ENCODE results near the gene SHISA7. TPM values are rescaled to one million over a fixed set of nuclear protein-coding genes. Genes with fewer than 3 reads are reported as not detected.
A peak's percentile ranks its signal among the peaks of the same experiment; 100 is the strongest.

The SHISA7 gene
- total and polyA plus RNA-seq, 11 donors: not detected

DNA sequence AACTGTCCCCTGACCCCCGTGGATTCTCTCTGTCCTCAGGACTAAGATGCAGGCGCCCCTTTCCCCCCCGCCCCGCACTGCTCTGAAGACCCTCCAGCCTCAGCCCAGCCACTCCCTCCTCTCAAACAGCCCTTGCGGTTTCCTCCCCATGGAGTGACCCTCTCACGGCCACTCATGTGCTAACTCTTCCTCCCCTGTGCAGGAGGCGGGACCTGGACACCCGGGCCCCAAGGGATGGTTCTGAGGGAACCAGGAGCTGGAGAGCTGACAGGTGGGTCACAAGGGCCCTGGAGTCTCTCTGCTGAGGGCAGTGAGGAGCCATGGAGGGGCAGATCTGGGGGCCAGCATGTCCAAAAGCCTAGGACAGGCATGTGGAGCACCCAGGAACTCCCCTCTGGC lies 16.4 kb upstream of the SHISA7 start:
- H3K4me3 ChIP-seq: peak overlapping the region in 2 of 12 donors; percentile 71 to 84
- intact Hi-C loops (cut with DNase I): loop anchor here in 2 of 10 donors (5.0 to 10.0 kb wide), 2 partner anchors 267 to 315 kb away; partner anchors contain the start of gene TNNT1 (in 1 of the 2)

DNA sequence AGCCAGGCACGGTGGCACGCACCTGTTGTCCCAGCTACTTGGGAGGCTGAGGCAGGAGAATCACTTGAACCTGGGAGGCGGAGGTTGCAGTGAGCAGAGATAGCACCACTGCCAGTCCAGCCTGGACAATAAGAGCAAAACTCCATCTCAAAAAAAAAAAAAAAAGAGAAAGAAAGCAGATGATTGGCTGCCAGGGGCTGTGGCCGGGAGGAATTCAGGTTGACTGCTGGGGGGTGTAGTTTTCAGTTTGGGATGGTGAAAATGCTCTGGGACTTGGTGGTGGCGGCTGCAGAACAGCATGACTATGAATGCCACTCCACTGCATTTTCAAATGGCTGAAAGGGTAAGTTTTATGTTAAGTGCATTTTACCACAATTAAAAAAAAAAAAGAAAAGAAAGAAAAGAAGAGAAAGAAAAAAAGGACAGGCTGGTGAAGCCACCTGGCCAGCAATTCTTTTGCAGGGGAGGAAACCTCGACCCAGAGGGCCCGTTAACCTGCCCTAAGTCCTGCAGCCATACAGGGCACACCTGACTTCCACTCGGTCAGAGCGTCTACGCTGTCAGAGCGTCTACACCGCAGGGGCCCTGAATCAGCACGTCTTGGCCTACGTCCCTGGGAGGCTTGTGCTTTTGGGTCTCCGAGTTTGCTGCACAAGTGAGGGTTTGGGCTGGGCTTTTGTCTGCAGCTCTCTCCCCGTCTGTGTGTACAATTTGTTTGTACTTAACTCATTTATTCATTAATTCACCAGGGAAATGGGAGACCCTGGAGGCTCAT lies 14.8 kb upstream of the SHISA7 start:
- Histone ChIP-seq H3K36me3 (peaks cover 0 to 16% (median 7%) of the 10 kb centered on the region in 9 donors), H3K4me3 (no peak overlapping the region), H3K27me3 (peaks cover 0 to 7% (median 0%) of the 10 kb centered on the region in 9 donors), H3K4me1 (peaks cover 0 to 24% (median 9%) of the 10 kb centered on the region in 12 donors), H3K9me3 (no peaks in the 10 kb centered on the region), H3K27ac (no peak overlapping the region)
- DNase-seq (no peak), ATAC-seq (no peak)
- intact Hi-C loops (cut with DNase I): loop anchor here in 2 of 10 donors (5.0 to 10.0 kb wide), 2 partner anchors 266 to 313 kb away; partner anchors contain the start of gene TNNT1 (in 1 of the 2)
- 79 to 90% (median 83%) methylated on average over 16 of the region's 16 CpGs for WGBS, 4 donors
- TF ChIP-seq POLR2A (IDR thresholded peaks at IDR 0.05): no peak
- TF ChIP-seq, protein P1, sequence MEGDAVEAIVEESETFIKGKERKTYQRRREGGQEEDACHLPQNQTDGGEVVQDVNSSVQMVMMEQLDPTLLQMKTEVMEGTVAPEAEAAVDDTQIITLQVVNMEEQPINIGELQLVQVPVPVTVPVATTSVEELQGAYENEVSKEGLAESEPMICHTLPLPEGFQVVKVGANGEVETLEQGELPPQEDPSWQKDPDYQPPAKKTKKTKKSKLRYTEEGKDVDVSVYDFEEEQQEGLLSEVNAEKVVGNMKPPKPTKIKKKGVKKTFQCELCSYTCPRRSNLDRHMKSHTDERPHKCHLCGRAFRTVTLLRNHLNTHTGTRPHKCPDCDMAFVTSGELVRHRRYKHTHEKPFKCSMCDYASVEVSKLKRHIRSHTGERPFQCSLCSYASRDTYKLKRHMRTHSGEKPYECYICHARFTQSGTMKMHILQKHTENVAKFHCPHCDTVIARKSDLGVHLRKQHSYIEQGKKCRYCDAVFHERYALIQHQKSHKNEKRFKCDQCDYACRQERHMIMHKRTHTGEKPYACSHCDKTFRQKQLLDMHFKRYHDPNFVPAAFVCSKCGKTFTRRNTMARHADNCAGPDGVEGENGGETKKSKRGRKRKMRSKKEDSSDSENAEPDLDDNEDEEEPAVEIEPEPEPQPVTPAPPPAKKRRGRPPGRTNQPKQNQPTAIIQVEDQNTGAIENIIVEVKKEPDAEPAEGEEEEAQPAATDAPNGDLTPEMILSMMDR (IDR thresholded peaks at IDR 0.05): no peak

More for the DNA sequence above, 16.4 kb upstream of the SHISA7 start:
- Histone ChIP-seq H3K27ac (peak overlapping the region in 8 of 12 donors; percentile 54 to 97 (median 93)), H3K27me3 (no peaks in the 10 kb centered on the region), H3K36me3 (peaks cover 0 to 16% (median 7%) of the 10 kb centered on the region in 9 donors), H3K4me1 (peaks cover 0 to 24% (median 9%) of the 10 kb centered on the region in 12 donors), H3K9me3 (no peaks in the 10 kb centered on the region)
- peak in 1 of 5 donors; percentile 33 for DNase-seq
- WGBS, 4 donors: 59 to 64% (median 63%) methylated on average over 8 of the region's 8 CpGs
- no peak for TF ChIP-seq POLR2A (IDR thresholded peaks at IDR 0.05)
- TF ChIP-seq, protein P1 (IDR thresholded peaks at IDR 0.05): no peak
- no peak for ATAC-seq

DNA sequence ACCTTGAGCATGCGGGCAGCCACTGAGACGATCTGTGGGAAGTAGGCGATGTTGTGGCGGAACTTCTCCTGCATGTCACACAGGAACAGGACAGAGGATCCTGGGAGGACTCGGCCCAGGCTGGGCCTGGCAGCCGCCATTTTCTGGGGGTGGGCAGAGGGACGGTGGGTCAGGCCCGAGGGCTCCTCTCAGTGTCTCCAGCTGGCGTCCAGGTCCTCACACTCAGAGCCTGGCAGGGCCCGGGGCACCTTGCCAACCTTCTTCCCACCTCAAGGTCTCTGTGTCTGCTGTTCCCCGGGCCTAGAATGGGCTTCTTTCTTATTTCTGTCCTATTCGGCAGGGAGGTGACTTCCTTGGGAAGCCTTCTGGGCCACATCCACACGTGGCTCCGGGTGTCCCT lies 13.2 kb upstream of the SHISA7 start:
- no peak for TF ChIP-seq POLR2A (IDR thresholded peaks at IDR 0.05)
- TF ChIP-seq, protein P1 (IDR thresholded peaks at IDR 0.05): no peak
- 85 to 90% (median 89%) methylated on average over 14 of the region's 14 CpGs for WGBS, 4 donors
- Histone ChIP-seq H3K4me1 (peaks cover 0 to 31% (median 17%) of the 10 kb centered on the region in 12 donors), H3K27ac (no peak overlapping the region), H3K9me3 (no peaks in the 10 kb centered on the region), H3K36me3 (peaks cover 0 to 16% (median 7%) of the 10 kb centered on the region in 9 donors), H3K27me3 (peaks cover 10 to 22% (median 12%) of the 10 kb centered on the region in 9 donors), H3K4me3 (no peak overlapping the region)
- intact Hi-C loops (cut with DNase I): loop anchor here in 2 of 10 donors (5.0 to 10.0 kb wide), 2 partner anchors 264 to 312 kb away; partner anchors contain the start of gene TNNT1 (in 1 of the 2)
- DNase-seq (no peak), ATAC-seq (no peak)

Measured in heart left ventricle (tissue), 16 donors.